Stimulated activated naive B cell treated with anti-CD40 and anti-IgM and Interleukin-4, amounts not matched to agents 10 μg/mL and 1 μg/mL and 100 μg/mL, for 72 hours (primary cell): Measurements from ENCODE around the gene NXPH4.
A peak's percentile ranks its signal among the peaks of the same experiment; 100 is the strongest.

Experiments used
- ATAC-seq, 2 donors: fragments of 150-1000 bp; cut with Tn5 transposase; replicated peaks; 2 replicates each; pipeline ENCODE4 v1.10.0; 2021; ENCODE audit warnings: moderate library complexity in 1 of 2
- DNase-seq: peaks from one replicate; pipeline ENCODE4 v3.0.0; 2021
- H3K27ac Mint-ChIP-seq: one replicate; pipeline ENCODE4 v1.8.0; 2022; ENCODE audit warnings: mild to moderate bottlenecking, mixed read lengths
- H3K27me3 Mint-ChIP-seq, 2 donors: one replicate each; pipeline ENCODE4 v1.8.0; 2022; ENCODE audit warnings: mixed read lengths in 2 of 2
- H3K36me3 Mint-ChIP-seq, 2 donors: one replicate each; pipeline ENCODE4 v1.8.0; 2022; ENCODE audit warnings: mixed read lengths in 2 of 2, mild to moderate bottlenecking in 1 of 2
- H3K4me1 Mint-ChIP-seq, 2 donors: one replicate each; pipeline ENCODE4 v1.8.0; 2022; ENCODE audit warnings: mixed read lengths in 2 of 2, mild to moderate bottlenecking in 1 of 2
- H3K4me3 Mint-ChIP-seq, 2 donors: one replicate each; pipeline ENCODE4 v1.8.0; 2022; ENCODE audit warnings: mild to moderate bottlenecking in 2 of 2, mixed read lengths in 2 of 2, moderate library complexity in 1 of 2
- H3K9me3 Mint-ChIP-seq, 2 donors: one replicate each; pipeline ENCODE4 v1.8.0; 2022; ENCODE audit warnings: mixed read lengths in 2 of 2, mild to moderate bottlenecking in 1 of 2

Gene NXPH4

DNA sequence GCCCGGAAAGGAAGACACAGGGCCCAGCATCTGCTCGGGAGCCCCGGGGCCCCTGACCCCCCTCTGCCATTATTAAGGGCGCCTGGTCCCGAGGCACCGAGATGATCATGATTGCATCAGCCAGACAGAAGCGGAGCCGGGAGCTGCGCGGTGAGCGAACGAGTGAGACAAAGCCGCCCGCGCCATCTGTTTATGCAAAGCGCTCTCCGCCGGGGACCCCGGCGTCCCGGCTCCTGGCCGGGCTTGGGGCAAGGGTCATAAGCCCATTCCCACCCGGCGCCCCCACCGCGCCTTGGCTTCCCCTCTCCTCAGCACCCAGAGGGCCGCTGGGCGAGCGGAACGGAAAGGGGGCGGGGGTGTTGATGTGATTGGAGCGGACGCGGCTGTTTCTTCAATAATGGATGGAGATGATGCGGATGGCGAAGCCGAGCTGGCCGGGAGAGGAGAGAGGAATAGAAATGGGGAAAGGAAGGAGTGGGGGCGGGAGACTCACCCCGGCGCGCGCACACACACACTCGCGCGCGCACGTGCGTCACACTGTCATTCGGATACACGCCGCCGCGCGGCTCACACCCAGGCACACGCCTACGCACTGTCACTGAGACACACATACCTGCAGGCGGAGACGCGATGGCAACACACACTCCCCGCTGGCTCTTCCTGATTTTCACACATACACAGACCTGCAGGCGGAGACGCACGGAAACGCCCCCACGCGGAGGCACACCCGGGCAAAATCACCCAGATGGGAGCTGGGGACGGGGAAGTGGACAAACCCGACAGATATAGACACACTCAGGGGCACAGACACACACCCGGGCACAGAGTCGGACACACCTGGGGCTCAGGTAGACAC, 23.7 kb downstream of the NXPH4 start:
- Mint-ChIP-seq H3K36me3 (peaks cover 6 to 19% of the 10 kb centered on the region in 2 donors), H3K27me3 (peaks cover 62 to 63% of the 10 kb centered on the region in 2 donors), H3K9me3 (no peaks in the 10 kb centered on the region), H3K27ac (peak overlapping the region; percentile 80), H3K4me3 (peak overlapping the region; percentile 77 to 85), H3K4me1 (peaks cover 61 to 91% of the 10 kb centered on the region in 2 donors)
- DNase-seq (no peak), ATAC-seq (peak; percentile 17 to 20)

DNA sequence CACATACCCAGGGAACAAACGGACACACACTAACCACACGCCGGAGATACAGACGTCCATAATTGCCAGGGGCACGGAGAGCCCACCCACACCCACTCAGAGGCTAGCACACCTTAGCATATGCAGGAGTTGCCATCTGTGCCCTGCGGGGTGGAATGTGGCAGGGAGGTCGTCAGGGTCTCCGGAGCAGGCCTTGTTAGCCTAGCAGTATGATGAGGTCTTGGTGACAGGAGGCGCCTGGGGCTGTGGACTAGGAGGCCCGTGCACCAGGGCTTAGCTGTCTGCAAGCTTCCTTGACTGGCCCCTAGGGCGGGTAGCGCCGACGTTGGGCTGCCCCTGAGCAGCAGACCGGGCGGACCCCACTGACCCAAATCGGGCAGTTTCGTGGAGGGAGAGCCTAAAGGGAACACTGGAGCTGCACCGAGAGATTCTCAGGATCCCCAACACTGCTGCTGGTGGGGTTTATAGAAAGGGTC, 24.4 kb downstream of the NXPH4 start:
- Mint-ChIP-seq H3K27me3 (peaks cover 62 to 63% of the 10 kb centered on the region in 2 donors), H3K4me1 (peaks cover 58 to 84% of the 10 kb centered on the region in 2 donors), H3K4me3 (peak overlapping the region; percentile 77 to 85), H3K36me3 (peaks cover 6 to 14% of the 10 kb centered on the region in 2 donors), H3K27ac (peak overlapping the region; percentile 80), H3K9me3 (no peaks in the 10 kb centered on the region)
- ATAC-seq (peak in 1 of 2 donors; percentile 12), DNase-seq (no peak)

GRCh38 chr12:57241402-57242310, 25.1 kb downstream of the NXPH4 start:
- H3K27ac Mint-ChIP-seq, result peak overlapping the region; percentile 74
- peak overlapping the region; percentile 41 to 85 for H3K4me3 Mint-ChIP-seq
- H3K27me3 Mint-ChIP-seq, result peaks cover 55 to 59% of the 10 kb centered on the region in 2 donors
- peaks cover 53 to 77% of the 10 kb centered on the region in 2 donors for H3K4me1 Mint-ChIP-seq
- no peak for DNase-seq
- peaks cover 4 to 9% of the 10 kb centered on the region in 2 donors for H3K36me3 Mint-ChIP-seq
- no peaks in the 10 kb centered on the region for H3K9me3 Mint-ChIP-seq
- ATAC-seq, result no peak

- ATAC-seq (no peak), DNase-seq (no peak)
- H3K9me3 Mint-ChIP-seq, result no peaks in the 10 kb centered on the region
- H3K4me1 Mint-ChIP-seq, result peaks cover 49 to 71% of the 10 kb centered on the region in 2 donors
- peak overlapping the region; percentile 75 to 79 for H3K4me3 Mint-ChIP-seq
- peak overlapping the region; percentile 52 for H3K27ac Mint-ChIP-seq
- H3K36me3 Mint-ChIP-seq, result peaks cover 0 to 8% of the 10 kb centered on the region in 2 donors
- H3K27me3 Mint-ChIP-seq, result peaks cover 50 to 54% of the 10 kb centered on the region in 2 donors
These were observed 25.7 kb downstream of the NXPH4 start for GRCh38 chr12:57242329-57242690.

DNA sequence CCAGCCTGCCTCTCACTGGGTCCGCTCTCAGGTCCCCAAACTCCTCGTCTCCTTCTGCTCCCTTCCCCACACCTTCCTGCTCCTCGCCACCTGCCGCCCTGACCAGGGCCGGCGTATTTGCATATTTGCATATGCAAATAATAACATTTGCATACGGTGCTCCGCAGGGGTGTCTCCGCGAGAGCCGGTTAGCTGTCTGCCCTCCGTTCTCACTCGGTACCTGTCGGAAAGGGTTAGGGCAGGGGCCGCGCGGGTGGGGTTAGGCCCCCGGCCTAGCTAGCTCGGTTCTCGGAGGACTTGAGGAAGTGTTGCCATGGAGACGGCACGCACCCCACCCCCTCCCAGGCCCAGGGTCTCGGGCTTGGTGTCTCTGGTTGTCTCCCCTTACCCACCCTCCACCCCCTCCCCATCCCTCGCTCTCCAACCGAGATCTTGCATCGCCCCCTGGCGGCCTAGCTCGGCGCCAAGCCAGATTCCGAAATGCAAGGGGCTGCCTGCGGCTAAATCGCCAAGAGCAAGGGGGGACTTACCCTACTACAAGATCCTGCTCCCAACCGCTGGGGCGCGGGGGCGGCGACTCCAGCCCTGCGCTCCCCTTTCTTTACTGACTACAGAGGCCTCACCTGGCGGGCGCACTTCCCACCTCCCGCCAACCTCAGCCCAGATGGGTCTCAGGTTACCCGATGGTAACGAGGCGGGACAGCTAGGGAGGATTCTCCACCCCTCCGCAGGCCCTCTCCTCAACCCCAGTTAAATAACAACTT, 26.3 kb downstream of the NXPH4 start:
- H3K27ac Mint-ChIP-seq, result peak overlapping the region; percentile 71

DNA sequence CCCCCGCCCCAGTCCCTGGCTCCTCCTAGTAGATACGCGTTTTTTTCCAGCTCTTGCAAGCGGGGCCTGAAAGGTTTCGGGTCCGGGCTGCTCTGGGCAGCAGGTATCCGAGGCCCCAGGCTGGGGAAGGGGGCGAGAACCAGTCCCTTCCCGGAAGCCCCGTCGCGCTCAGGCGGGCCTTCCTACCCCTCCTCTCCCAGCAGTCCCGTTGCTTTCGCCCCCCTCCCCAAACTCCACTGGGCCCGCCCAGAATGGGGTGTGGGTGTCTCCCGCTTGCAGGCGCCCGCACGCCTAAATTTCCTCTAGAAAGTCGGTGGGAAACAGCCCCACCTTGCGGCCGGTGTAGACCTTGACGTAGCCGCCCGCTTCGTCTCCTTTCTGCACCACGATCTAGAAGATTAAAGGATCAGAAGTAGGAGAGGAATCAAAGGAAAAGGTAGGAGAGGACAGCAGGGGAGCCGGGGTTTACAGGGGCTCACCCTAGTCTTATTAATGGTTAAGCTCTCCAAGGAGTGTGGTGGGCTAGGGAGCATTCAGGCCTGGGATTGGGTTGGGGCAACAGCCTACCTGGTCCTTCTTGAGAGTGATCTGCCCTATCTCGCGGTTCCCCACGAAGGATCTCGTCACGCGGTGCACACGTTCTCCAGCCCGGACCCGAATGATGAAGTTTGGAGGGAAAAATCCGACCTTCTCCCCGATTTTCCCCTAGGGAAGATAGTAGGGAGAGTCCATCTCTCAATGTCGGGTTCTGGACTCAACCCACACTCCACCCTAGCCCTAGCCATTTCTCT, 27.1 kb downstream of the NXPH4 start:
- Mint-ChIP-seq H3K4me3 (peak overlapping the region; percentile 75 to 79), H3K27ac (peak overlapping the region; percentile 72), H3K27me3 (peaks cover 41 to 42% of the 10 kb centered on the region in 2 donors), H3K36me3 (peaks cover 0 to 11% of the 10 kb centered on the region in 2 donors), H3K4me1 (peaks cover 44 to 59% of the 10 kb centered on the region in 2 donors), H3K9me3 (no peaks in the 10 kb centered on the region)
- peak; percentile 18 to 35 for ATAC-seq
- peak; percentile 59 for DNase-seq

More for the DNA sequence above, 26.3 kb downstream of the NXPH4 start:
- no peaks in the 10 kb centered on the region for H3K9me3 Mint-ChIP-seq
- peaks cover 44 to 48% of the 10 kb centered on the region in 2 donors for H3K27me3 Mint-ChIP-seq
- DNase-seq (no peak), ATAC-seq (peak; percentile 33 to 37)
- peak overlapping the region; percentile 75 to 79 for H3K4me3 Mint-ChIP-seq
- peaks cover 0 to 6% of the 10 kb centered on the region in 2 donors for H3K36me3 Mint-ChIP-seq
- peaks cover 44 to 65% of the 10 kb centered on the region in 2 donors for H3K4me1 Mint-ChIP-seq

- H3K4me1 Mint-ChIP-seq, result peaks cover 47 to 60% of the 10 kb centered on the region in 2 donors
- no peak for DNase-seq
- no peak for ATAC-seq
- H3K27ac Mint-ChIP-seq, result peak overlapping the region; percentile 15
- H3K9me3 Mint-ChIP-seq, result no peaks in the 10 kb centered on the region
- peaks cover 38 to 39% of the 10 kb centered on the region in 2 donors for H3K27me3 Mint-ChIP-seq
- peaks cover 3 to 16% of the 10 kb centered on the region in 2 donors for H3K36me3 Mint-ChIP-seq
- peak overlapping the region in 1 of 2 donors; percentile 34 for H3K4me3 Mint-ChIP-seq
These were observed 27.7 kb downstream of the NXPH4 start for GRCh38 chr12:57244312-57244696.

DNA sequence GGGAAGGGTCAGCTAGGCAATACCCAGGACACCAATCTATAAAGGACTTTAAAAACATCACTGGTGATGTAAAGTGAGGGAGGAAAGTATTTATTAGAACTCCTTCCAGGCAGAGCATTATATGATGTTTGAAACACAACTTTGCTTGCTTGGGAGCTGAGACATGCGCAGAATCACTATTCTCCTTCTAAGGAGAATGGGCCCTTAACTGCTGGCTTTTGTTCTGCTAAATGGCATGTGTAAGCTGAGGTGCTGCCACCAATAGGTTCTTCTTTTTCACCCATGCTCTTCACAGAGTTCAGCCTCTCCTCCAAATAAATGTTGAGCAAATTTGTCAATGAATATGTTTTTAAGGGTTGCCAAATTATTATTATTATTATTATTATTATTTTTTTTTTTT, 30.4 kb downstream of the NXPH4 start:
- DNase-seq (no peak), ATAC-seq (no peak)
- H3K36me3 Mint-ChIP-seq, result peaks cover 3 to 16% of the 10 kb centered on the region in 2 donors
- peaks cover 23 to 27% of the 10 kb centered on the region in 2 donors for H3K27me3 Mint-ChIP-seq
- H3K4me1 Mint-ChIP-seq, result peaks cover 24 to 36% of the 10 kb centered on the region in 2 donors
- no peaks in the 10 kb centered on the region for H3K9me3 Mint-ChIP-seq
- H3K4me3 Mint-ChIP-seq, result no peak overlapping the region
- H3K27ac Mint-ChIP-seq, result no peak overlapping the region

DNA sequence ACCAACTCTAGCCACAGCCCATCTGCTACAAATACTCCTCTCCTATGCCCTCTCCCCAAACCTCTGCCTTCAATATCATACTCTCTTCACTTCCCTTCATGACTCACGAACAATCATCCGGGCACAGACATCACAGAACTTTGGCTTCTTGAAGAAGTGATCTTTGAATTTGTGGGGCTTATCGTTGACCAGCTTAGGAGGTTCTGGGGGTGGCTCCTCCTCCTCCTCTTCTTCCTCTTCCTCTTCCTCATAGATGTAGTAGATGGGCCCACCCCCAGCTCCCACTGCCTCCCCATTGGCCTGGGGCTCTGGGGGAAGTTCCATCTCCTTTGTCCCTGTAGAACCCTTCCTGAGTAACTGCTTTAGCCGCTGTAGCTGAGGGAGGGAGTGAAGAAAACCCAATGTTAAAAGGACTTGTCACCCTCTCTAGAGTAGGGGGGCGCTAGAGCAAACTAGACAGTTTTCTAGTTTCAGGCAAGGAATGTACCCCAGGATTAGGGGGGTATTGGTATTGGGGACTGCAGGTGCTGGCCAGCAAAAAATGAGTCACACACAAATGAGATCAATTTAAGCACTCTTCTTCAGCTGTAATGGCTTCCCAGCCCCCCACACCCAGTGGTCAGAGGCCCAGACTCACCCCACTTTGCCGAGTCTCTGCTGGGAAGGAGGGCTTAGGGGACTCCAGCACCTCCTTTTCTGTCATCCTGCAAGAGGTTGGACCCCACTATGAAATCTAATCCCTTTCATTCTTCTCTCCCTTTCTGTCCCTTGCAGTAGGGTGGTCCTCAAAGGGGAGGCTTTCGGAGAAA, 32.5 kb downstream of the NXPH4 start:
- no peak overlapping the region for H3K27ac Mint-ChIP-seq
- DNase-seq, result no peak
- ATAC-seq, result peak; percentile 16 to 27
- peaks cover 10 to 11% of the 10 kb centered on the region in 2 donors for H3K27me3 Mint-ChIP-seq
- peaks cover 3 to 25% of the 10 kb centered on the region in 2 donors for H3K36me3 Mint-ChIP-seq
- H3K4me3 Mint-ChIP-seq, result peak overlapping the region; percentile 19 to 73
- no peaks in the 10 kb centered on the region for H3K9me3 Mint-ChIP-seq
- peaks cover 9 to 15% of the 10 kb centered on the region in 2 donors for H3K4me1 Mint-ChIP-seq

GRCh38 chr12:57250541-57250940, 33.9 kb downstream of the NXPH4 start:
- H3K9me3 Mint-ChIP-seq, result no peaks in the 10 kb centered on the region
- H3K36me3 Mint-ChIP-seq, result peaks cover 3 to 32% of the 10 kb centered on the region in 2 donors
- no peak for ATAC-seq
- H3K4me3 Mint-ChIP-seq, result no peak overlapping the region
- peaks cover 8 to 13% of the 10 kb centered on the region in 2 donors for H3K4me1 Mint-ChIP-seq
- no peaks in the 10 kb centered on the region for H3K27me3 Mint-ChIP-seq
- DNase-seq, result no peak
- H3K27ac Mint-ChIP-seq, result no peak overlapping the region

GRCh38 chr12:57250956-57251355, 34.4 kb downstream of the NXPH4 start, which contains the start of gene STAC3:
STAC3 (minus strand) TSS chr12:57251187; CDS start chr12:57249636, 1,551 bp downstream.
- H3K36me3 Mint-ChIP-seq, result peaks cover 6 to 35% of the 10 kb centered on the region in 2 donors
- no peak within 1 kb of the TSS for H3K4me3 Mint-ChIP-seq
- no peak within 1 kb of the TSS for H3K27ac Mint-ChIP-seq
- H3K4me1 Mint-ChIP-seq, result peaks cover 8 to 13% of the 10 kb centered on the region in 2 donors
- H3K9me3 Mint-ChIP-seq, result no peaks in the 10 kb centered on the region
- H3K27me3 Mint-ChIP-seq, result no peaks in the 10 kb centered on the region
- ATAC-seq, result no peak
- no peak for DNase-seq
